GM18520 (cell line): ENCODE data around the gene KSR2.
"Not testable (repeated sequence)": the region's sequence is repeated elsewhere in the genome, so short reads cannot be mapped to it uniquely, and the experiment has no call there.

Source experiments
- ATAC-seq: cut with Tn5 transposase; IDR thresholded peaks from one replicate; pipeline ENCODE4 v1.9.1; 2021; ENCODE audit not compliant: unreplicated experiment

Gene KSR2

GRCh38 chr12:117968826-117969659, at the start of gene KSR2:
Gene KSR2, minus strand, starts transcription at chr12:117968990. Its CDS starts 735 bp downstream, at chr12:117968255.
- no peak for ATAC-seq

- no peak for ATAC-seq
Observed at GRCh38 chr12:118017926-118018325, 49.1 kb upstream of the KSR2 start.

GRCh38 chr12:118016424-118017264, 47.9 kb upstream of the KSR2 start, which contains the start of gene RFC5:
Gene RFC5, plus strand, starts transcription at chr12:118016703. Its CDS starts 125 bp downstream, at chr12:118016828.
- peak; percentile 98 for ATAC-seq

GRCh38 chr12:118015944-118016343, 47.2 kb upstream of the KSR2 start:
- no peak for ATAC-seq

- no peak for ATAC-seq
Observed at GRCh38 chr12:118015306-118015705, 46.5 kb upstream of the KSR2 start.

- no peak for ATAC-seq
Observed at GRCh38 chr12:118013283-118013682, 44.5 kb upstream of the KSR2 start.

- no peak for ATAC-seq
Observed at GRCh38 chr12:118011961-118012360, 43.2 kb upstream of the KSR2 start.

GRCh38 chr12:118011377-118011776, 42.6 kb upstream of the KSR2 start:
- ATAC-seq = no peak

GRCh38 chr12:118010903-118011302, 42.1 kb upstream of the KSR2 start:
- no peak for ATAC-seq

- not testable (repeated sequence) for ATAC-seq
Observed at GRCh38 chr12:117999806-118000205, 31.0 kb upstream of the KSR2 start.

- ATAC-seq = no peak
Observed at GRCh38 chr12:117998719-117999118, 29.9 kb upstream of the KSR2 start.

GRCh38 chr12:117994551-117995438, 26.0 kb upstream of the KSR2 start:
- no peak for ATAC-seq

GRCh38 chr12:117986705-117987469, 18.1 kb upstream of the KSR2 start:
- ATAC-seq = no peak

GRCh38 chr12:117985182-117985581, 16.4 kb upstream of the KSR2 start:
- ATAC-seq = no peak

- ATAC-seq = no peak
Observed at GRCh38 chr12:117981267-117981666, 12.5 kb upstream of the KSR2 start.

GRCh38 chr12:117980616-117981015, 11.8 kb upstream of the KSR2 start:
- no peak for ATAC-seq

- no peak for ATAC-seq
Observed at GRCh38 chr12:117977373-117977772, 8.6 kb upstream of the KSR2 start.

- no peak for ATAC-seq
Observed at GRCh38 chr12:117975006-117975405, 6.2 kb upstream of the KSR2 start.

GRCh38 chr12:117972301-117972700, 3.5 kb upstream of the KSR2 start:
- no peak for ATAC-seq

- ATAC-seq = no peak
Observed at GRCh38 chr12:117970334-117970733, 1.5 kb upstream of the KSR2 start.
